HFFc6 (cell line): ENCODE measurements around the gene FRMD4A. TPM values are rescaled to one million over a fixed set of nuclear protein-coding genes. Genes with fewer than 3 reads are reported as not detected.
A peak's percentile ranks its signal among the peaks of the same experiment; 100 is the strongest.

Experiments
- DNase-seq: peaks from one replicate; pipeline ENCODE4 v3.0.0-alpha.2; 2018
- H3K27ac Mint-ChIP-seq: 2 replicates; pipeline ENCODE4 v1.8.0; 2020; ENCODE audit warnings: mild to moderate bottlenecking, mixed read lengths
- H3K27me3 Mint-ChIP-seq: 2 replicates; pipeline ENCODE4 v1.8.0; 2021; ENCODE audit warnings: mild to moderate bottlenecking, moderate library complexity, mixed read lengths; ENCODE audit not compliant: insufficient read depth
- H3K36me3 Mint-ChIP-seq: 2 replicates; pipeline ENCODE4 v1.8.0; 2021; ENCODE audit warnings: low read depth, mixed read lengths
- H3K4me1 Mint-ChIP-seq: 2 replicates; pipeline ENCODE4 v1.8.0; 2020; ENCODE audit warnings: low read depth, mixed read lengths
- H3K4me3 Mint-ChIP-seq: 2 replicates; pipeline ENCODE4 v1.8.0; 2020; ENCODE audit warnings: mild to moderate bottlenecking, moderate library complexity, mixed read lengths
- H3K9me3 Mint-ChIP-seq: 2 replicates; pipeline ENCODE4 v1.8.0; 2020; ENCODE audit warnings: mild to moderate bottlenecking, mixed read lengths
- CTCF ChIP-seq: fragments of 200-600 bp; sonication (generic); IDR thresholded peaks from 2 replicates; pipeline ENCODE4 v1.5.0; 2021; ENCODE audit warnings: antibody characterized with exemption, mild to moderate bottlenecking
- total RNA-seq, 6 experiments: library from RNA; stranded (reverse); fragmentation: NEBNext Ultra II Directional; extraction: Animal tissue kit (Norgen Biotek cat#: 25700); gene quantifications; 2 replicates in 1 of 6; 3 replicates in 5 of 6; pipeline ENCODE4 v1.2.3, GENCODE V29; 2021

FRMD4A gene
- total RNA-seq, 6 experiments from 2014 or later = 76.7 to 117 (median 92.3) TPM

GRCh38 chr10:13887761-13888160 lies 443.0 kb downstream of the FRMD4A start:
- H3K36me3 Mint-ChIP-seq = peaks cover 49% of the 10 kb centered on the region
- H3K4me1 Mint-ChIP-seq = peaks cover 57% of the 10 kb centered on the region
- no peak for TF ChIP-seq CTCF
- DNase-seq = no peak
- H3K27ac Mint-ChIP-seq = no peak overlapping the region
- H3K4me3 Mint-ChIP-seq = peak overlapping the region; percentile 11; the same call in 1 of the 2 replicates
- H3K27me3 Mint-ChIP-seq = no peaks in the 10 kb centered on the region; the same call in 1 of the 2 replicates
- no peaks in the 10 kb centered on the region for H3K9me3 Mint-ChIP-seq

- no peak for DNase-seq
- H3K4me3 Mint-ChIP-seq = no peak overlapping the region
- no peak for TF ChIP-seq CTCF
- H3K36me3 Mint-ChIP-seq = peaks cover 48% of the 10 kb centered on the region
- H3K27ac Mint-ChIP-seq = peak overlapping the region; percentile 31; the same call in 1 of the 2 replicates
- peaks cover 48% of the 10 kb centered on the region for H3K4me1 Mint-ChIP-seq
- H3K27me3 Mint-ChIP-seq = no peaks in the 10 kb centered on the region; the same call in 1 of the 2 replicates
- no peaks in the 10 kb centered on the region for H3K9me3 Mint-ChIP-seq
Observed at GRCh38 chr10:13885238-13885990, 445.3 kb downstream of the FRMD4A start.

- no peak for DNase-seq
- TF ChIP-seq CTCF = no peak
- no peaks in the 10 kb centered on the region for H3K9me3 Mint-ChIP-seq
- H3K4me1 Mint-ChIP-seq = peaks cover 33% of the 10 kb centered on the region
- H3K36me3 Mint-ChIP-seq = peaks cover 32% of the 10 kb centered on the region
- H3K27me3 Mint-ChIP-seq = no peaks in the 10 kb centered on the region
- no peak overlapping the region for H3K27ac Mint-ChIP-seq
- H3K4me3 Mint-ChIP-seq = peak overlapping the region; percentile 38; the same call in 1 of the 2 replicates
Observed at GRCh38 chr10:13883636-13884444, 446.9 kb downstream of the FRMD4A start.

GRCh38 chr10:13882119-13882711 lies 448.5 kb downstream of the FRMD4A start:
- H3K9me3 Mint-ChIP-seq = no peaks in the 10 kb centered on the region
- DNase-seq = peak; percentile 98
- H3K36me3 Mint-ChIP-seq = peaks cover 18% of the 10 kb centered on the region
- H3K27me3 Mint-ChIP-seq = no peaks in the 10 kb centered on the region
- H3K27ac Mint-ChIP-seq = no peak overlapping the region
- H3K4me1 Mint-ChIP-seq = peaks cover 33% of the 10 kb centered on the region
- no peak overlapping the region for H3K4me3 Mint-ChIP-seq
- no peak for TF ChIP-seq CTCF

- peaks cover 33% of the 10 kb centered on the region for H3K4me1 Mint-ChIP-seq
- no peak overlapping the region for H3K4me3 Mint-ChIP-seq
- H3K27me3 Mint-ChIP-seq = no peaks in the 10 kb centered on the region
- no peaks in the 10 kb centered on the region for H3K9me3 Mint-ChIP-seq
- DNase-seq = no peak
- H3K36me3 Mint-ChIP-seq = peaks cover 7% of the 10 kb centered on the region; the same call in 1 of the 2 replicates
- no peak overlapping the region for H3K27ac Mint-ChIP-seq
- no peak for TF ChIP-seq CTCF
Observed at GRCh38 chr10:13880760-13881159, 450.0 kb downstream of the FRMD4A start.
